ENCODE measurements around the gene ITGA6.

ITGA6 gene

DNA sequence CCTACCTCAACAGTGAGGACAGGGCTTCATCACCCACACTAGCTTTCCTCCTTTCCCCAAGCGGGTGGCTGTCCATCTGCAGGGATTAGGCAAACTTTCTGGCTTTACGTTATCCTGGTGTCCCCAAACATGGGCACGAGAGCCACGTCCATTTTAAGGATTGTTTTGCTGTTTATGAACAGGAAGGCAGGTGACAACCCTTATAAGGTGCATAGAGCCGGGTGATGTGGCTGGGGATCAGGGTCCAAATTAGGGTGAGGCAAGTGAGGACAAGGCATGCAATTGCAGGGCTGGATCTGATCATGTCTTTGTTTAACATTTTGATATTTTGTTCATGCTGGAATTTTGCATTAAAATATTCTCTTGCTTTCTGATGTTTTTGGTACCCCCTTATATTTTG is 27.6 kb upstream of the ITGA6 start:
- Histone ChIP-seq H3K4me1 (ENCODE audit: control insufficient read depth in 2 of 2, insufficient read depth in 2 of 2, low read length in 2 of 2) (no peaks in the 10 kb centered on the region), H3K27me3 (ENCODE audit: control insufficient read depth in 2 of 2, insufficient read depth in 2 of 2, low read length in 2 of 2) (peaks cover 0 to 2% of the 10 kb centered on the region in 2 donors), H3K9me3 (ENCODE audit: control insufficient read depth in 2 of 2, low read length in 2 of 2) (no peaks in the 10 kb centered on the region), H3K36me3 (ENCODE audit: control insufficient read depth in 2 of 2, insufficient read depth in 2 of 2, low read length in 2 of 2) (no peaks in the 10 kb centered on the region), H3K4me3 (ENCODE audit: low read length in 2 of 2) (no peak overlapping the region), H3K9ac (ENCODE audit: low read depth in 1 of 2, low read length in 2 of 2) (no peak overlapping the region), H3K27ac (ENCODE audit: low read depth in 2 of 2, low read length in 2 of 2) (no peak overlapping the region)

DNA sequence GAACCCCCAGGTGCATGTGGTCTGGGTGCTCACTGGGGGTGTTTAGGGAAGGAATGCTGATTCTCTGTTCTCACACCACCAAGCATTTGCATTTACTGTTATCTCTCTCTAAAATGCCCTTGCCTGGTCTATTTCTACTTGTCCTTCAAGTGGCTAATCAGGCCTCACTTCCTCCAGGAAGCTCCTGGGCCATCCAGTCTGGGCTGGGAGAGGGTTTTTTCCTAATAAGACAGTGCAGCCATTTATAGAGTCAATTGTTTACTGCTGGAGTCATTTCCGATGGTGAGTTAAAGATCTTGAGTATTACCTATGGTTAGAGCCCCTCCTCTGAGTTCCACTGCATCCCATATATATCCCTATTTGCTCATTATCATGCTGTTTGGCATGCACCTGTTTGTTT is 25.2 kb upstream of the ITGA6 start:
- Histone ChIP-seq H3K9ac (ENCODE audit: low read depth in 1 of 2, low read length in 2 of 2) (no peak overlapping the region), H3K4me3 (ENCODE audit: low read length in 2 of 2) (no peak overlapping the region), H3K36me3 (ENCODE audit: control insufficient read depth in 2 of 2, insufficient read depth in 2 of 2, low read length in 2 of 2) (no peaks in the 10 kb centered on the region), H3K27me3 (ENCODE audit: control insufficient read depth in 2 of 2, insufficient read depth in 2 of 2, low read length in 2 of 2) (no peaks in the 10 kb centered on the region), H3K27ac (ENCODE audit: low read depth in 2 of 2, low read length in 2 of 2) (no peak overlapping the region), H3K4me1 (ENCODE audit: control insufficient read depth in 2 of 2, insufficient read depth in 2 of 2, low read length in 2 of 2) (no peaks in the 10 kb centered on the region), H3K9me3 (ENCODE audit: control insufficient read depth in 2 of 2, low read length in 2 of 2) (no peaks in the 10 kb centered on the region)

DNA sequence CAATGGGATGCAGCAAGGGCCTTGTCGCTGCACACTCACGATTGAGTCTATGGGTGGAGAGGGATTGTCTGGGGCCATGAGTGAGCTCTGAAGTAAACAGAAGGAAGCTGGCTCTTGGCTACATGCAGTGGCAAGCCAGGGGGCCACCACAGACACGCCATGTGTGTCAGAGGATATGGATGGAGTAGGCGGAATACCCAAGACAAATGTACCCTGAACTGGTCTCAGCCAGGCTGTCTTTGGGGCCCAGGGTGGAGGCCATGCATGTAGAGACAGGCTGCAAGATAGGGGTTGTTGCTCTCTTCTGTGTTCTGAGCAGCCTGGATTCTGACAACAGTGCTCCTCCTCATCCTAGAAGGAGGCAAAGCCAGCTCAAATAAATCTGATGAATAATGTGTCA is 24.0 kb upstream of the ITGA6 start:
- H3K4me1 ChIP-seq (ENCODE audit: control insufficient read depth in 2 of 2, insufficient read depth in 2 of 2, low read length in 2 of 2) = peaks cover 2 to 4% of the 10 kb centered on the region in 2 donors
- H3K9ac ChIP-seq (ENCODE audit: low read depth in 1 of 2, low read length in 2 of 2) = no peak overlapping the region
- no peaks in the 10 kb centered on the region for H3K9me3 ChIP-seq (ENCODE audit: control insufficient read depth in 2 of 2, low read length in 2 of 2)
- H3K36me3 ChIP-seq (ENCODE audit: control insufficient read depth in 2 of 2, insufficient read depth in 2 of 2, low read length in 2 of 2) = no peaks in the 10 kb centered on the region
- no peak overlapping the region for H3K4me3 ChIP-seq (ENCODE audit: low read length in 2 of 2)
- H3K27me3 ChIP-seq (ENCODE audit: control insufficient read depth in 2 of 2, insufficient read depth in 2 of 2, low read length in 2 of 2) = no peaks in the 10 kb centered on the region
- H3K27ac ChIP-seq (ENCODE audit: low read depth in 2 of 2, low read length in 2 of 2) = no peak overlapping the region

DNA sequence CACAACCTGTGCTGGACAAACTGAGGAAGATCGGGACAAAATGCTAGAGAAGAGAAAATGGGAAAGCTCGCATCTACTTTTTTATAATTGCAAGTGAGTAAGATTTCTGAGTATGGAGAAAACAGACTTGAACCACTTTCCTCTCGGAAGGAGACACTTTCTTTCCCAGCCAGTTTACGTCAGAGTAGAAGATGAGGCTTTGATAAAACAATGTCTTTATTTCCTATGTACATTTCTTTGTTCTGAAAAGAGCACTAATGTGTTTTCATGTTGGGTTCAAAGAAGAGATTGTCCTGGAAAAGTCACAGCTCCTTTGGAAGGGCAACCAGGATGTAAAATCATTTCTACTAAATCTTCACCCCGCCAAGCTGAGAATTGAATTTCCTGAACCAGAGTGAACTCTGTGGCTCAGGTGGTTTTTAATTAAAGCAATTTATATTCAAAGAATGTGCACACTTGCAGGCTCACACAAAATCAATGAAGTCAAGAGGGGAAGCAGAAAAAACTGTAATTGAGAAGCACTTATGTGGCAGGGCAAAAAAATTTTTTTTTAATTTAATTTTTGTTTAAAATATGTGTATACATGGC is 23.4 kb upstream of the ITGA6 start:
- no peaks in the 10 kb centered on the region for H3K36me3 ChIP-seq (ENCODE audit: control insufficient read depth in 2 of 2, insufficient read depth in 2 of 2, low read length in 2 of 2)
- H3K27ac ChIP-seq (ENCODE audit: low read depth in 2 of 2, low read length in 2 of 2) = no peak overlapping the region
- peaks cover 2 to 4% of the 10 kb centered on the region in 2 donors for H3K4me1 ChIP-seq (ENCODE audit: control insufficient read depth in 2 of 2, insufficient read depth in 2 of 2, low read length in 2 of 2)
- no peak overlapping the region for H3K9ac ChIP-seq (ENCODE audit: low read depth in 1 of 2, low read length in 2 of 2)
- no peak overlapping the region for H3K4me3 ChIP-seq (ENCODE audit: low read length in 2 of 2)
- H3K9me3 ChIP-seq (ENCODE audit: control insufficient read depth in 2 of 2, low read length in 2 of 2) = no peaks in the 10 kb centered on the region
- no peaks in the 10 kb centered on the region for H3K27me3 ChIP-seq (ENCODE audit: control insufficient read depth in 2 of 2, insufficient read depth in 2 of 2, low read length in 2 of 2)

DNA sequence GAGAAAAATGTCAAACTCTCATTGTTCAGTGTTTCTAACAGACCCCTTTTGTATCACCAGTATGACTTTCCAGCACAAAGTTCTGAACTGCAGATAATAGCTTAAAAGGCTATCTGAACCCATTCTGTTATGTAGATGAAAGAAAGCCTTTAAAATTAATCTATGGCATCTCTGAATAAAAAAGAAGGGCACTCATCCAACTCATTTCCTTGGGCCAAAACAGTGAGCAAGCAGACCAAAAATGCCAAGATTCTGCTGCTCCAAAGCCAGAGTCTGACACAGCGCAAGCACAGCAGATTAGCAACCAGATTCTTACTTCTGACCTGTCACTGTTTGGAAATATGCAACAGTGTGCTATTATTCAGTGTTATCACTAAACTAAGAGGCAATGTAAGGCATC is 22.6 kb upstream of the ITGA6 start:
- Histone ChIP-seq H3K4me3 (ENCODE audit: low read length in 2 of 2) (no peak overlapping the region), H3K4me1 (ENCODE audit: control insufficient read depth in 2 of 2, insufficient read depth in 2 of 2, low read length in 2 of 2) (peaks cover 4 to 5% of the 10 kb centered on the region in 2 donors), H3K27me3 (ENCODE audit: control insufficient read depth in 2 of 2, insufficient read depth in 2 of 2, low read length in 2 of 2) (no peaks in the 10 kb centered on the region), H3K9me3 (ENCODE audit: control insufficient read depth in 2 of 2, low read length in 2 of 2) (no peaks in the 10 kb centered on the region), H3K27ac (ENCODE audit: low read depth in 2 of 2, low read length in 2 of 2) (no peak overlapping the region), H3K9ac (ENCODE audit: low read depth in 1 of 2, low read length in 2 of 2) (no peak overlapping the region), H3K36me3 (ENCODE audit: control insufficient read depth in 2 of 2, insufficient read depth in 2 of 2, low read length in 2 of 2) (no peaks in the 10 kb centered on the region)

DNA sequence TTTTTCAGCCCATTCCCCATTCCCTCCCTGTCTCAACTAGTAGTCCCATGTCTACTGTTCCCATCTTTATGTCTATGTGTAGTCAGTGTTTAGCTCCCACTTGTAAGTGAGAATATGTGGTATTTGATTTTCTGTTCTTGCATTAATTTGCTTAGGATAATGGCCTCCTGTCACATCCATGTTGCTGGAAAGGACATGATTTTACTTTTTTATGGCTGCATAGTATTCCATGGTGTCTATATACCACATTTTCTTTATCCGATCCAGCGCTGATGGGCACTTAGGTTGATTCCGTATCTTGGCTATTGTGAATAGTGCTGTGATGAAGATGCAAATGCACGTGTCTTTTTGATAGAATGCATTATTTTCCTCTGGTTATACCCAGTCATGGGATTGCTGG is 21.7 kb upstream of the ITGA6 start:
- Histone ChIP-seq H3K9me3 (ENCODE audit: control insufficient read depth in 2 of 2, low read length in 2 of 2) (no peaks in the 10 kb centered on the region), H3K36me3 (ENCODE audit: control insufficient read depth in 2 of 2, insufficient read depth in 2 of 2, low read length in 2 of 2) (no peaks in the 10 kb centered on the region), H3K27ac (ENCODE audit: low read depth in 2 of 2, low read length in 2 of 2) (no peak overlapping the region), H3K4me3 (ENCODE audit: low read length in 2 of 2) (no peak overlapping the region), H3K27me3 (ENCODE audit: control insufficient read depth in 2 of 2, insufficient read depth in 2 of 2, low read length in 2 of 2) (no peaks in the 10 kb centered on the region), H3K4me1 (ENCODE audit: control insufficient read depth in 2 of 2, insufficient read depth in 2 of 2, low read length in 2 of 2) (peaks cover 4 to 5% of the 10 kb centered on the region in 2 donors), H3K9ac (ENCODE audit: low read depth in 1 of 2, low read length in 2 of 2) (no peak overlapping the region)

DNA sequence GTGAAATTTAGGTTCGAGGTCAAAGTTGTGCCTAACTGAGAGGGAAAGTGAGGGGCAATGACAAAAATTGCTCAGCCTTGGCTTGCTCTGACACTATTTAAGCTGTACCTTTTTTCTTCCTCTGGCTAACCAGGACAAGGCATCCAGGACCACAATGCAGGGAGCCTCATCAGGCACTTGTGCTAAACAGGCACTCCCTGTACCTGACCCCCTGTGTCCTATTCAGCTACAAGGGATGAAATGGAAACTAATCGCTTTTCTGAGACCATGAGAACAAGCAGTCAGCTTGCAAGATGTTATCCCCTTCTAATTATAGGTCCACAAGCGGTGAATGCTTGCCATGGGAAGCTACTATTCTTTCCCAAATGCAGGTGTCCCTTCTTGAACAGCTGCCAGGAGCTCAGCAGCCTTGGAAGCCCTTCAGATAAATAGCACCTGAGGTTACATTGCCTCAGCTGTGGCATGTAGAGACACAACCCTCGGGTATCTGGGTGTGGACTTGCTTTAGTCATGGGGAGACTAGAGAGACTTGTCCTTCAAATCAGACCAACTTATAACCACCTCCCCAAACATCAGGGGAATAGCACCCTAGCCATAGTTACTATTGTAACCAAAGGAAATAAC is 19.1 kb upstream of the ITGA6 start:
- Histone ChIP-seq H3K27me3 (ENCODE audit: control insufficient read depth in 2 of 2, insufficient read depth in 2 of 2, low read length in 2 of 2) (no peaks in the 10 kb centered on the region), H3K36me3 (ENCODE audit: control insufficient read depth in 2 of 2, insufficient read depth in 2 of 2, low read length in 2 of 2) (no peaks in the 10 kb centered on the region), H3K4me3 (ENCODE audit: low read length in 2 of 2) (no peak overlapping the region), H3K27ac (ENCODE audit: low read depth in 2 of 2, low read length in 2 of 2) (no peak overlapping the region), H3K4me1 (ENCODE audit: control insufficient read depth in 2 of 2, insufficient read depth in 2 of 2, low read length in 2 of 2) (peaks cover 4 to 5% of the 10 kb centered on the region in 2 donors), H3K9me3 (ENCODE audit: control insufficient read depth in 2 of 2, low read length in 2 of 2) (no peaks in the 10 kb centered on the region), H3K9ac (ENCODE audit: low read depth in 1 of 2, low read length in 2 of 2) (no peak overlapping the region)

DNA sequence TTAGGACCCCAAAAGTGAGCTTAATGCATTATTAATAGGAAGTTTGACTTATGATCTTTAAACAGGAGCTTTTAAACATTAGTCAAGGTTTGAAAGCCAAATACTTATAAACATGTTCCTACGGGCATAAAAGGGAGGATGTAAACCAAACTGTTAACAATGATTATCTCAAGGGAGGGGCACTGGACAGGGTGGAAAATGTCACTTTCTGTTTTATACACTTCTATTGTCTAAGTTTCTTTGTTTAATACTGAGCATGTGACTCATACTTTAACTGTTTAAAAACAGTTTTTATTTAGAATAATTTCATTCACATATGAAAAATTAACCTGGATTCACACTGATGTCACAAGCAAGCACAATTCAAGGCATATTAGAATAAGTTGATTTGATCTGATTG is 18.3 kb upstream of the ITGA6 start:
- no peaks in the 10 kb centered on the region for H3K9me3 ChIP-seq (ENCODE audit: control insufficient read depth in 2 of 2, low read length in 2 of 2)
- no peak overlapping the region for H3K9ac ChIP-seq (ENCODE audit: low read depth in 1 of 2, low read length in 2 of 2)
- no peaks in the 10 kb centered on the region for H3K36me3 ChIP-seq (ENCODE audit: control insufficient read depth in 2 of 2, insufficient read depth in 2 of 2, low read length in 2 of 2)
- H3K4me1 ChIP-seq (ENCODE audit: control insufficient read depth in 2 of 2, insufficient read depth in 2 of 2, low read length in 2 of 2) = peaks cover 4 to 5% of the 10 kb centered on the region in 2 donors
- H3K27ac ChIP-seq (ENCODE audit: low read depth in 2 of 2, low read length in 2 of 2) = no peak overlapping the region
- H3K4me3 ChIP-seq (ENCODE audit: low read length in 2 of 2) = no peak overlapping the region
- H3K27me3 ChIP-seq (ENCODE audit: control insufficient read depth in 2 of 2, insufficient read depth in 2 of 2, low read length in 2 of 2) = no peaks in the 10 kb centered on the region

DNA sequence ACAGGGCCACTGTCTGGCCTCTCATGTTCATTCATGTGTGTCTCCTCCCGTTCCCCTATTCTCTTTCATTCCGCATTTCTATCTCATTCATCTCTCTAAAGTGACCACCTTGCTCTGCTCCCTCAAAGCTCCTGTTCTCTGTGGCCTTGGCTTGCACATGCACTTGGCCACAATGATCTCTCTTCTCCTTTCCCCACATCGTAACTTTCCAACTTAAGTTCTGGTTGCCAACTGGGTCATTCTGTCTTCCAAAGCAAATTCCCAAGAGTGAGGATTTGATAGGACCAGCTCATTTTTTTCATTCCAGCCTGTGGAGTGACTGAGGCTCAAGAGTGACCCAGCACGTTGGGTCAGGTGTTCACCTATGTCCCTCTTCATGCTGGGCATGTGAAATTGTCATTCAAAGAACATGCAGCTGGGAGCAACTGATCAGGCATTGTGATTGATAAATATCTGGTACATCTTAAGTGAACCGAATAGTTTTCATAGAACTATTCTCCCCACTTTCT is 14.3 kb upstream of the ITGA6 start:
- H3K27ac ChIP-seq (ENCODE audit: low read depth in 2 of 2, low read length in 2 of 2) = no peak overlapping the region
- H3K9me3 ChIP-seq (ENCODE audit: control insufficient read depth in 2 of 2, low read length in 2 of 2) = peaks cover 0 to 3% of the 10 kb centered on the region in 2 donors
- no peaks in the 10 kb centered on the region for H3K36me3 ChIP-seq (ENCODE audit: control insufficient read depth in 2 of 2, insufficient read depth in 2 of 2, low read length in 2 of 2)
- no peak overlapping the region for H3K4me3 ChIP-seq (ENCODE audit: low read length in 2 of 2)
- no peaks in the 10 kb centered on the region for H3K27me3 ChIP-seq (ENCODE audit: control insufficient read depth in 2 of 2, insufficient read depth in 2 of 2, low read length in 2 of 2)
- H3K9ac ChIP-seq (ENCODE audit: low read depth in 1 of 2, low read length in 2 of 2) = no peak overlapping the region
- peaks cover 4 to 5% of the 10 kb centered on the region in 2 donors for H3K4me1 ChIP-seq (ENCODE audit: control insufficient read depth in 2 of 2, insufficient read depth in 2 of 2, low read length in 2 of 2)

DNA sequence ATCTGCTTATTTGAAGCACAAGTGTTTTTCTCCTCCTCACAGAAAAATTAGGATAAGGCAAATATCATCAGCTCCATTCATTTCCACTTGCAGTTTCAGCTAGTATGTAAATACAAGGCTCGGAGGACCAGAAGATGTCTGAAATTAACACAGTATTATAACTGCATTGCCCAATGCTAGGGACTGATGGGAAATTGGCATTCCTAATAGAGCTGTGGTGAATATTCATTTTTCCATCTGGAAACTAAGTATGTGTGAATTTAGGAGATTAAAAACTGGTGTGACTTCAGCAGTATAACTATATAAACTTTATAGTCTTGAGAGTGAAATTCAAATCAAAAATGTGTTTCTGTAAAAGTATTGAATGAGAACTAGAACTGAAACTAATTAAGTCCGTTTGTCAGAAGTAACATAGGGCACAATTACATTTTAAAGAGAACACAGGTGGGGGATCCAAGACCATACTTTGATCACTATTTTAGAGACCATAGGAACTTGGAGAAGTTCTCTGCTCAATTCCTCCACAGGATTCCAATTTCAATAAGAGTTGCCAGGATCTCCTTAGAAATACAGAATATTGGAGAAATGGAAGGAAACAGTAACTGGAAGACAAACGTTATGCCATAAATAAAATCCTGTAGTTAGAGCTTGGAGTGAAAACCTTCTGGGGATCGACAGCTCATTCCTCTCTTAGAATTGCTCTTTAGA is 12.1 kb upstream of the ITGA6 start:
- peaks cover 0 to 3% of the 10 kb centered on the region in 2 donors for H3K9me3 ChIP-seq (ENCODE audit: control insufficient read depth in 2 of 2, low read length in 2 of 2)
- H3K36me3 ChIP-seq (ENCODE audit: control insufficient read depth in 2 of 2, insufficient read depth in 2 of 2, low read length in 2 of 2) = no peaks in the 10 kb centered on the region
- H3K4me3 ChIP-seq (ENCODE audit: low read length in 2 of 2) = no peak overlapping the region
- no peak overlapping the region for H3K27ac ChIP-seq (ENCODE audit: low read depth in 2 of 2, low read length in 2 of 2)
- no peak overlapping the region for H3K9ac ChIP-seq (ENCODE audit: low read depth in 1 of 2, low read length in 2 of 2)
- no peaks in the 10 kb centered on the region for H3K4me1 ChIP-seq (ENCODE audit: control insufficient read depth in 2 of 2, insufficient read depth in 2 of 2, low read length in 2 of 2)
- no peaks in the 10 kb centered on the region for H3K27me3 ChIP-seq (ENCODE audit: control insufficient read depth in 2 of 2, insufficient read depth in 2 of 2, low read length in 2 of 2)
